GM10847 (cell line): ENCODE data around the gene MMP24.

Experiments
- POLR2A ChIP-seq: IDR thresholded peaks from 2 replicates; pipeline ENCODE4 v1.6.1; 2011; ENCODE audit not compliant: insufficient read length; ENCODE audit errors: extremely low read depth

Gene MMP24

GRCh38 chr20:35283441-35284266, 57.2 kb downstream of the MMP24 start:
- no peak for TF ChIP-seq POLR2A

DNA sequence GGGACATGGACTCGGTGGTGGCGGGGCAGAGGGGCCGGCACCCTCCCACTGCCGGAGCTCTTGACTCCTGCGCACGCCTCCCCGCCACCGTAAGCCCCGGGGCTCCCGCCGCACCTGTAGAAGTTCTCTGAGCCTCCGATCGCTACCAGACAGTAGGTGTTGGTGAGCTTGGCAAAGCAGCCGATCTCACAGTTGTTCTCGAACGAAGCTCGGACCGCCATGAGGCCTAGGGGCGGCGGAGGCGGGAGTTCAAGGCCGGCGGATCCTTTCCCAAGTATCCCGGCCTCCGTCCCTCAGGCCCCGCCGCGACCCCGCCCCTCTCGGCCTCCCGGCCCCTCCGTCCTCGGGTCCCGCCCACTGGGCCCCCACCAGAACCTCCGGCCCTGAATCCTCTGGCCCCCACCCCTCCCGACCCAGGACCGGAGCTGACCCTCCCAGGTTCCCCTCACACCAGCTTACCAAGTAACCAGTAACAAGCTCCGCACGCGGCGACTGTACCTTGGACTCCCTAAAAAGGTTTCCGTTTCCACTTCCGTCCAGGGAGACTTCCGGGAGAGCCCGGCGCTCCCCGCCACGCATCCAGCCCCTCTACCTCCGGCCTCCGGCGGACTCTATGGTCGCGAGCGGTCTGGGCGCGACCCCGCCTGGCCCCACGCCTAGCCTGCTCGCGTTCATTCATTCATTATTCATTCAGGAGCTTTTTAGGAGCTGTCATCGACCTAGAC, 57.9 kb downstream of the MMP24 start, which contains the start of gene EIF6:
EIF6 (minus strand) TSS at position 506 of the 725 bp plus-strand sequence; CDS start at position 221, 285 bp downstream.
- peak; percentile 76 for TF ChIP-seq POLR2A

DNA sequence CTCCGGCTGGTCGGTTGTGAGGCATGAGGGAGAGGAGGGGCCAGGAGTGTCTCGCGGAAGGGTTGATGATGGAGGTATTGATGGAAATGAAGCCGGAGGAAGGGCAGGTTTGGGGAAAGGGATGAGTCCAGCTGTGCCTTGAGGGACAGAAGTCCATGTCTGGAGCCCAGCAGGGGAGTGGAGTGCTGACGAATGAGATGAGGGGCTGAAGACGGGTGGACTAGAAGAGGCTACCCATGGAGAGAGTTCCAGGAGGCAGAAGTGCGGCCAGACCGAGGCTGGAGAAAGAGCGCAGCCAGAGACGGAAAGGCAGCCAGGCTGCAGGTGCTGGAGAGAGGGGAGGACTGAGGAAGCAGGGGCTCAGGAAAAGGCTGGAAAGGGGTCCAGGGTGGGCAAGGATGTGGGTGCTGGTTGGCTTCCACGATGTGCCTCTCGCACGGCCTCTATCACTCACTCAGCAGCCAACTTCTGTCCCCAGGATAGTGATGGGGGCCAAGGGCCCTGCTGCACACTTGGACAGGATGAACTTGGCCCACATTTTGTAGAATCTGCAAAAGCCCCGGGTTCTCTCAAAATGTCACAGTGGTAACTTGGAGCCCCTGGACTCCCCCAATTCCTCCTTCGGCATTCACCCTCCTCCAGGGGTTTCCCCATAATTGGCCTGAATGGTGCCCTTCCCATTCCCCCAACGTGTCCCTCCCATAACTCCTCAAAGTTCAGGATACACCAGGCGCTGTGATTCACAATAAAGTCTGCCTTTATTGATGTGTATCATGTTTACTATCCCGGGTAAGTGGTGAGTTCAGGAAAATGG, 58.7 kb downstream of the MMP24 start:
- TF ChIP-seq POLR2A, result no peak

- TF ChIP-seq POLR2A, result no peak
These were observed 59.3 kb downstream of the MMP24 start for GRCh38 chr20:35285806-35286076.

DNA sequence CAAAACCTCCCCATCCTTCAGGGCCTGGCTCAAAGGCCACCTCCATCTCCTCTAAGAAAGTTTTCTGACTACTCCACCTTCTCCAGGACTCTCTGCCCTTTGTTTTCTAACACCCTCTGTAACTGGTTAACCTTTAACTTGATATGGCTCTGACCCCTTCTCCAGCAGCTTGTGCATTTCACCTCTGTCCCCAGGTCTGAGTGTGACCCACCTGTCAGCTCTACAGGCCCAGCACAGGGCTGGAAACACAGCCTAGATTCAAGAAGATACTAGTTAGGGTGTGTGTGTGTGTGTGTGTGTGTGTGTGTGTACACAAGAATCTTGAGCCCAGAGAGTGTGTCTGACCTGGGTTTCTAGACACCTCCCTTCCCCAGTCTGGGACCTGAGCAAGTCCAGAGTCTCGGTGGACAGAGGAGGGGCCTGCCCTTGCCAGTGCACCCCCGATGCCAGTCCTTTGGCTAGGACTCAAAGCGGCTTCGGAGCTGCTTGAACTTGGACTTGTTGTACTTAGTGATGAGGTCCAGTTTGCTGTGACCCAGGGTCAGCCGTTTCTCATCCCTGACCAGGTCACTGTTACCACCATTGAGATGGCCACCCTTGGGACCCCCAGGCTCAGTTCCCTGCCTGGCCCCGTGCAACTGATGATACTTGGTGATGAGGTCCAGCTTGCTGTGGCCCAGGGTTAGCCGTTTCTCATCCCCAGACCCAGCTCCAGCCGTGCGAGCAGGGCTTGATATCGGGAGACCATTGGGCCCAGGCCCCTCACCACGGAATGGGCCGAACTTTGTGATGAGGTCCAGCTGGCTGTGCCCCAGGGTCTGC, 59.8 kb downstream of the MMP24 start:
- no peak for TF ChIP-seq POLR2A

GRCh38 chr20:35286899-35287508, 60.5 kb downstream of the MMP24 start:
- no peak for TF ChIP-seq POLR2A

DNA sequence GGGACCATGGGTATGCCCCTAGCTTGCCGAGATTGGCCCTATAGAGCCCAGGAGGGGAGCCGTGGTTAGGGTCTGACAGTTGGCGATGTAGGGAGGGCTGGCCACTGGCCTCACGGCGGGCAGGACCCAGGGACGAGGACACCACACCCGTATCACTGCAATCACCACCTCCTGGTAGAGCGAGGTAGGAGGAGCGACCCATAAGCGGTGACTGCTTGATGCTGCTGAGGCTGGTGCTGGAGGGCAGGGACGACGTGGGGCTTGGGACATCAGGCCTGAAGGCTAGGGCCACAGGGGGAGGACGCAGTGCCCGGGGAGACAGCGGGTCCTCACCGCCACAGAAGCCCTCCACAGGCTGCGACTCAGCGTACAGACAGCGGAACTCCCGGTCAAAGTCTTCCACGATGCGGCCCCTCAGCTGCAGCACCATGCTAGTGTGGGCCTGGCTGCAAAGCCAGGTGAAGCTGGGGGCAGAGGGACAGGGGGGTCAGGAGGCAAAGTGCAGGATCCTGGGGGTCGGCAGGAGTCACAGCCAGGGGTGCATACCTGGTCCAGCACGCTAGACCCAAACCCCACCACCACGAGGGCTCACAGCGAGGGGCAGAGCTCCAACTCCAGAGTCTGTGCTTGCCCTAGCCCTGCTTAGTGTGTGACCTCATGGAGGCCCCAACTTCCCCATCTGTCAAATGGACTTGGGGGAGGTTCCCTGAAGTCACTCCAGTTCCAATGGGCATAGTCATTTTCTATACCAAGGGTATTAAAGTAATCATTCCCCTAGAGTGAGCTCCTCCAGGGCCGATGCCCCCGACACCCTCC, 61.2 kb downstream of the MMP24 start:
- no peak for TF ChIP-seq POLR2A

DNA sequence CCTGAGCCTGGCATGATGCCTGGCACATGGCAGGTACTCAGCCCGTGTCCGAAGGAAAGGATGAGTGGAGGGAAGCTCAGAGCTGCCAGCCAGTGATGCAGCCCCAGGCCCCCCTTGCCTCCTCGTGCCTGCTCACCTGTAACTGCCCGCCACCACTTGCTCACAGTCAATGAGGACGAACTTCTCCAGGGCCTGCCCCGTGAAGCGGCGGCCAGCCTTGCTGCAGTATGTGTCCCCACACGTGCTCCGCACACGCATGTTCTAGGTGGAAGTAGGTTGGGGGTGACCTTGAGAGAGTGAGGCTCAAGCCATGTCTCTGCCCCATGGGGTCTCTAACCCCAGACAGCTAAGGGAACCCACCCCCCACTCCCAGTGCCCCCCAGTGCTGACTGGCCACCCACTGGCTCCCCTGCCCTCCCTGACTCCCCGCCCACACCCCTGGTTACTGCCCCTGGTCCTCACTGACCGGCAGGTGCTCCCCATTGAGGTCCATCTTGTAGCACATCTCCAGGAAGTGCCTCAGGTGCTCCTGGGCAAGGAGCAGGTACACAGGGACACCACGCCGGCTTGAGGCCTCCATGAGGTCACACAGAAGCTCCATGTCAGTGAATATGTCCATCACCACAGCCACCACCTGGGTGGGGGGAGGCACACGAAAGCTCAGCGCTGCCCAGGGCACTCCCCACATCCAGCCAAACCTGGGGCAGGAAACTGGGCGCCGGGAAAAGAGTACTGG, 62.0 kb downstream of the MMP24 start:
- no peak for TF ChIP-seq POLR2A

DNA sequence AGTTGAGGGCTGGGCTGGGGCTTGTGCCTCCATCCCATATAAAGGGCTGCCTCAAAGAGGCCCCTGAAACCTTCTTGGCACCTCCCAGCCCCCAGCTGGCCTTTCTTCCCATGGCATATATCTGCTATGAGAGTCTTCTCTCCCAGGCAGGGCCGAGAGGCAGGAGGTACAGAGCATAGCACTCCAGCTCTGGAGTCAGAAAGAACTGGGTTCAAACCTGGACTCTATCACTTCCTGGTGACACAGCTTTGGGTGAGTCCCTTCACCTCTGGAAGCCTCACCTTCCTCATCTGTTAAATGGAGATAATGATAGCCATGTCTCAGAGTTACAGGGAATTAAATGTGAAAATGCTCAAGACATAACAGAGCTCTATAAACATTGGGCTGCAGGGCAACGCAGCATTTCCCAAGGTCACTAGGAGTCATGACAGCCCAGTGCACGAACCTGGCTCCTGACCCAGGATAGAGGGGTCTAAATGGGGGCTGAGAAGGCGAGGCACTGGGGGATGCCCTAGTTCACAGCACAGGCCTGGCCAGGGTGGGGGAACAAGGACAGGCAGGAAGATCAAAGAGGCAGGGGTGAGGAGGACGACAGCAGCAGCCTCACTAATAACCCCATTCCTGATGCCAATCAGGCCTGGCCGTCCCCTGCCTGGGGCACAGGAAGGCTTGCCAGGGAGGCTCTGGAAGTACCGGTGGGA, 63.8 kb downstream of the MMP24 start:
- no peak for TF ChIP-seq POLR2A

DNA sequence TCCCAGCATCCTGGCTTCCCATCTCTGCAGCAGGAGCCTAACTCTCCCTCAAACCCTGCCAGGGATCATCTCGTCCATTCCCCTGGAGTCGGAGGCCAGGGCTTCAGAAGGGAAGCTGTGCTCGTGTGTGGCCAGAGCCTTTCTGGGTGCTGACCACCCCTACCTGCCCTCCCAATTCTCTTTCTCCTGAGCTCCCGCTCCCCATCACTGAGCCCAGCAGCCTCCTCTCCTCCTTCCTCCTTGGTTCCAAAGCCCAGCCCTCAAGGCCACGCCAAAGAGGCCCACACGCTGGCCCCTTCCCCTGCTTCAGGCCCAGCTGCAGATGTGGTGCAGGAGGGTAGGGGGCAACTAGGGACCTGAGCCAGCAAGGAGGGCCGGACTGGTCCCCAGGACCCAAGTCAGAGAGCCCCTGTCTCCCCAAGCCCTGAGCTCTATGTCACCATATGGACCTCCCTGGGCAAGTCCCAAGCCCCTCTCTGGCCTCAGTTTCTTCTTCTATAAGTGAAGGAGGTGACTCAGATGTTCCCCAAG, 64.5 kb downstream of the MMP24 start:
- TF ChIP-seq POLR2A, result no peak

DNA sequence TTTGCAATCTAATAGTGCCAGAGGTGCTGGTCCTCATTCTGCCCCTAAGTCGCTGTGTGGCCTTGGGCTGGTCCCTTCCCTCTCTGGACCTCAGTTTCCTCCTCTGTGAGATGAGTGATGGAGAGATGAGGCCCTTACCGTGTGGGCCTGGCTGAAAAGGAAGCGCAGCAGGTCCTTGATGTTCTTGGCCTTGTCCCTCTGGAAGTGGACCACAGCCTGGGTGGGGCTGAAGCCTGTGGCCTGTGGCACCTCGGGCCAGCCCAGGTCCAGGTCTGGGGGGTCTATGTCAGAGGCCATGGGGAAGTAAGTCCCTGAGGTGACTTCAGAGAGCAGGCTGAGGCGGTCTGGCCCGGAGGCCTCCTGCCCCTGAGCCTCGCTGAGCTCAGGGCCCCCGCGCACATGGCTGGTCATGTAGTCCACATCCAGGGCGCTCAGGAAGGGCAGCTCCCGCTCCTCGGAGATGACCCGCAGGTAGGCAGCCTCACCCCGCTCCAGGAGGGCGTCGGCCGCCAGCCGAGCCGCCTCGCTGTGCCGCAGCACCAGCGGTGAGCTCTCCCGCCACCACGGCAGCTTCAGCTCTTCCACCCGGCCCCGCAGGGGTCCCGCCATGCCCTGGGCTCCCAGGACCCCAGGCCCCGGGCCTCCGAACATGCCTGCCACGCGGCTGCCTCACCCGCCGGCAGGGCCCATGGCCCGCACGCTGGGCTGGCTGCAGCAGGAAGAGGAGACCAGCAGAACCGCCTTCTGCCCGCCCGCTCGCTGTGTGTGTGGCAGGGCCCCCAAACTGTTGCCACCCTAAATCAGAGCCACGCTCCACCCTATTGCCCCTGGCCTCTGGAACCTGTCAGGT, 65.4 kb downstream of the MMP24 start, which contains the start of gene FAM83C:
FAM83C (minus strand) TSS at position 772 of the 850 bp plus-strand sequence; CDS start at position 651, 121 bp downstream.
- TF ChIP-seq POLR2A, result no peak
